LNCAP (cell line): ENCODE measurements around the gene DDC.

Experiments
- CTCF ChIP-seq: fragments of 450-650 bp; IDR thresholded peaks from 2 replicates; pipeline ENCODE4 v1.5.1; 2017; ENCODE audit warnings: mild to moderate bottlenecking

Gene DDC

GRCh38 chr7:50450590-50451032 lies 114.6 kb downstream of the DDC start:
- TF ChIP-seq CTCF, result no peak

- no peak; the same call in 1 of the 2 replicates for TF ChIP-seq CTCF
These were observed 115.2 kb downstream of the DDC start, which contains the start of gene FIGNL1 for GRCh38 chr7:50449881-50450589. FIGNL1 (minus strand) TSS chr7:50450350; CDS start chr7:50447287, 3,063 bp downstream.

GRCh38 chr7:50449501-50449880 lies 115.7 kb downstream of the DDC start:
- TF ChIP-seq CTCF, result no peak

GRCh38 chr7:50448823-50449222 lies 116.4 kb downstream of the DDC start:
- TF ChIP-seq CTCF, result no peak

GRCh38 chr7:50446542-50446960 lies 118.7 kb downstream of the DDC start:
- no peak for TF ChIP-seq CTCF

- no peak for TF ChIP-seq CTCF
These were observed 128.9 kb downstream of the DDC start for GRCh38 chr7:50436133-50436806.

- TF ChIP-seq CTCF, result no peak
These were observed 133.4 kb downstream of the DDC start for GRCh38 chr7:50431722-50432305.
